Thymus (tissue), 11 donors: ENCODE data around the gene NHP2. TPM values are rescaled to one million over a fixed set of nuclear protein-coding genes. Genes with fewer than 3 reads are reported as not detected.

Source experiments
- DNase-seq, 9 donors: peaks; one replicate each; pipeline ENCODE4 v3.0.0-alpha.2; 2013; ENCODE audit warnings: low spot score in 9 of 9, low read depth in 6 of 9, missing footprints in 1 of 9
- H3K27ac ChIP-seq, 2 donors: one replicate each; pipeline ENCODE4 v1.5.1; 2013; ENCODE audit warnings: control low read depth in 1 of 2, low read depth in 1 of 2, low read length in 1 of 2, mild to moderate bottlenecking in 1 of 2, moderate library complexity in 1 of 2
- H3K27me3 ChIP-seq, 2 donors: one replicate each; pipeline ENCODE4 v1.5.1; 2013; ENCODE audit warnings: low read length in 1 of 2; ENCODE audit not compliant: control insufficient read depth in 2 of 2, insufficient read depth in 1 of 2
- H3K36me3 ChIP-seq, 2 donors: one replicate each; pipeline ENCODE4 v1.5.1; 2013; ENCODE audit warnings: low read length in 1 of 2, mild to moderate bottlenecking in 1 of 2, moderate library complexity in 1 of 2; ENCODE audit not compliant: control insufficient read depth in 2 of 2, insufficient read depth in 2 of 2
- H3K4me1 ChIP-seq, 2 donors: one replicate each; pipeline ENCODE4 v1.5.1; 2013; ENCODE audit warnings: low read length in 2 of 2; ENCODE audit not compliant: control insufficient read depth in 2 of 2, insufficient read depth in 2 of 2
- H3K4me3 ChIP-seq, 2 donors: one replicate each; pipeline ENCODE4 v1.5.1; 2013; ENCODE audit warnings: low read length in 2 of 2, control low read depth in 1 of 2, mild to moderate bottlenecking in 1 of 2
- H3K9me3 ChIP-seq, 2 donors: one replicate each; pipeline ENCODE4 v1.5.1; 2013; ENCODE audit warnings: low read length in 1 of 2, mild to moderate bottlenecking in 1 of 2; ENCODE audit not compliant: control insufficient read depth in 2 of 2, insufficient read depth in 1 of 2
- WGBS: extraction: QIAGEN DNeasy Blood & Tissue Kit; methylation state at CpG from one replicate; pipeline ENCODE4 v1.1.7; 2013; 5-methylcytosine and 5-hydroxymethylcytosine counted together
- polyA plus RNA-seq: library from polyadenylated mRNA; stranded (reverse); fragments of 200-250 nt; gene quantifications from one replicate; pipeline ENCODE4 v1.2.3, GENCODE V29; 2013
- total RNA-seq: library from RNA; stranded (reverse); fragments of 120-200 nt; gene quantifications from one replicate; pipeline ENCODE4 v1.2.4, GENCODE V29; 2013
- donor health status: healthy.

Gene NHP2
- total and polyA plus RNA-seq, 2 donors = 107 to 131 TPM

- DNase-seq = no peak
- WGBS = 84% methylated on average over 6 of the region's 6 CpGs
Observed at GRCh38 chr5:178186427-178186826, 32.7 kb upstream of the NHP2 start.

DNA sequence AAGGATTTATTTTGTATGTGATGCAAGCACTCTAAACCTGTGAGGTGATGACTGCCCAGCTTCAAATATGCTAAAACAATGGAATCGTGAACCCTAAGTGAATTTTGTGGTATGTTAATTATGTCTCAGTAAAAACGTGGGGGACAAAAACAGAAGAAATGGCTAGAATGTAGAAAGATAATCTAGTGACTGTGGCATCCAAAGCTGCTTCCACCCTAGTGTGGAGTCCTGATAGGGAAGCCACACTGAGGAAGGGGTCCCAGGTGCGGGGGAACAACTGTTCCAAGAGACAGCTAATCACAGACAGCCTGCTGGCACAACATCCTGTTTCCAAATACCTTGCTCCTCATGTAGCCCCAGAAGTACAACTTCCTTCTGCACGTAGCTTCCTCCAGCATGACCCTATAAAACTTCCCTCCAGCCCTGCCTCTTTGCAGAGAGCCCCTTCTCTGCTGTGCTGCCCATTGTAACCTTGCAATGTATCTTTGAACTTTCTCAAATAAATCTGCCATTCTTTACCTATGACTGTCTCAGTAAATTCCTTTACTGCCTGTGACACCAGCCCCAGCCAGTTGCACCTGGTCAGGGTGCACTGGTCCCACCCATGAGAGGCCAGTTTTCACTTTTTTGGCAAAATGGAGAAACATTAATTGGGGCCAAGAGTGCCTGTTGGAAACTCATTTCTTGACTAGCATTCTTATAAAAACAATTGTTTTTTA is 28.6 kb upstream of the NHP2 start:
- Histone ChIP-seq H3K4me1 (peaks cover 0 to 13% of the 10 kb centered on the region in 2 donors), H3K9me3 (no peaks in the 10 kb centered on the region), H3K4me3 (no peak overlapping the region), H3K27ac (no peak overlapping the region), H3K36me3 (no peaks in the 10 kb centered on the region), H3K27me3 (no peaks in the 10 kb centered on the region)
- WGBS = 10% methylated on average over 4 of the region's 4 CpGs
- DNase-seq = peak in 1 of 9 donors; percentile 33

More at GRCh38 chr5:178186427-178186826, 32.7 kb upstream of the NHP2 start:
- H3K4me3 ChIP-seq = no peak overlapping the region
- H3K4me1 ChIP-seq = peaks cover 0 to 6% of the 10 kb centered on the region in 2 donors
- no peaks in the 10 kb centered on the region for H3K36me3 ChIP-seq
- no peaks in the 10 kb centered on the region for H3K27me3 ChIP-seq
- no peaks in the 10 kb centered on the region for H3K9me3 ChIP-seq
- no peak overlapping the region for H3K27ac ChIP-seq

GRCh38 chr5:178180141-178180863 is 26.6 kb upstream of the NHP2 start:
- Histone ChIP-seq H3K4me1 (peaks cover 0 to 13% of the 10 kb centered on the region in 2 donors), H3K9me3 (no peaks in the 10 kb centered on the region), H3K27me3 (no peaks in the 10 kb centered on the region), H3K4me3 (no peak overlapping the region), H3K36me3 (no peaks in the 10 kb centered on the region), H3K27ac (no peak overlapping the region)
- 95% methylated on average over 9 of the region's 9 CpGs for WGBS
- DNase-seq = no peak

- WGBS = 87% methylated on average over 8 of the region's 8 CpGs
- H3K4me3 ChIP-seq = no peak overlapping the region
- no peak overlapping the region for H3K27ac ChIP-seq
- no peaks in the 10 kb centered on the region for H3K9me3 ChIP-seq
- H3K4me1 ChIP-seq = peaks cover 0 to 11% of the 10 kb centered on the region in 2 donors
- DNase-seq = peak in 1 of 9 donors; percentile 34
- H3K36me3 ChIP-seq = no peaks in the 10 kb centered on the region
- no peaks in the 10 kb centered on the region for H3K27me3 ChIP-seq
Observed at GRCh38 chr5:178177569-178177968, 23.9 kb upstream of the NHP2 start.

GRCh38 chr5:178176791-178177190 is 23.1 kb upstream of the NHP2 start:
- Histone ChIP-seq H3K4me3 (no peak overlapping the region), H3K27ac (no peak overlapping the region), H3K27me3 (no peaks in the 10 kb centered on the region), H3K36me3 (no peaks in the 10 kb centered on the region), H3K4me1 (peaks cover 0 to 6% of the 10 kb centered on the region in 2 donors), H3K9me3 (no peaks in the 10 kb centered on the region)
- 80% methylated on average over 6 of the region's 6 CpGs for WGBS
- DNase-seq = no peak

GRCh38 chr5:178174456-178174855 is 20.8 kb upstream of the NHP2 start:
- peaks cover 0 to 6% of the 10 kb centered on the region in 2 donors for H3K4me1 ChIP-seq
- H3K27me3 ChIP-seq = peaks cover 0 to 2% of the 10 kb centered on the region in 2 donors
- no peak for DNase-seq
- no peak overlapping the region for H3K4me3 ChIP-seq
- H3K9me3 ChIP-seq = no peaks in the 10 kb centered on the region
- 96% methylated on average over 3 of the region's 3 CpGs for WGBS
- no peaks in the 10 kb centered on the region for H3K36me3 ChIP-seq
- no peak overlapping the region for H3K27ac ChIP-seq

DNA sequence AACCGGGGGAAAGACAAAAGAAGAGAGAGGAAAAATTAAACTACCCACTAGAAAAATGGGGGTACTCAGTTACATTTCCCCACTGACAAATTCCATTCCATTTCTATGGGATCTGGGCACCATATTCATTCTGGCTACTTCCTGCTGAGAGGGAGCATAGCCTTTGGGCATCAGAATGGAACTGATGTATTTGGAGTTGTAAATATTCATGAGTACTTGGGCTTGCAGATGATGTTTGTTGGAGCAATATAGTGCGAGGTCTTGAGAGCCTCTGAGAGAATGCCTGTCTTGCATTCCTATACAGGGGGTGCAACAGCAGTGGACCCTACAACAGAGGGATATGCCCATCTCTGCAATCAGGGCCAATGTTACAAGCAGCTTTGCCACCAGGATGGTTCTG is 16.8 kb upstream of the NHP2 start:
- no peak for DNase-seq
- H3K9me3 ChIP-seq = no peaks in the 10 kb centered on the region
- H3K4me1 ChIP-seq = no peaks in the 10 kb centered on the region
- WGBS = 94% methylated on average over 2 of the region's 2 CpGs
- H3K36me3 ChIP-seq = no peaks in the 10 kb centered on the region
- peaks cover 0 to 17% of the 10 kb centered on the region in 2 donors for H3K27me3 ChIP-seq
- H3K27ac ChIP-seq = no peak overlapping the region
- H3K4me3 ChIP-seq = no peak overlapping the region

DNA sequence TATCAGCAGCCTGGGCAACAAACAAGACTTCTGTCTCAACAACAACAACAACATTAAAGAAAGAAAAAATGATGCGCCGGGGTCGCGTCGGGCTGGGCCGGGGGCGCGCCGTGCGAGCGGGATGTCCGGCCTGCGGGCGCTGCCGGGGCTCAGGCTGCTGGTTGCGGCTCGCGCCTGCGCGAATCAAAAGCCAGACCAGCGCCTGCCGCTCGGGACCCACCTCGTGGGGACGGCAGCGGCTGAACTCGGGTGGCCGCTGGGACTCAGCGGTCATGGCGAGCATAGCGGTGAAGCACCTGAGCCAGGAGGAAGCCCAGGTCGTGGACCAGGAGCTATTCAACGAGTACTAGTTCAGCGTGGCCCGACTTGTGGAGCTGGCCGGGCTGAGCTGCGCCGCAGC is 11.9 kb upstream of the NHP2 start:
- WGBS = 51% methylated on average over 38 of the region's 38 CpGs
- Histone ChIP-seq H3K9me3 (no peaks in the 10 kb centered on the region), H3K27me3 (peaks cover 0 to 45% of the 10 kb centered on the region in 2 donors), H3K4me3 (no peak overlapping the region), H3K27ac (no peak overlapping the region), H3K36me3 (no peaks in the 10 kb centered on the region), H3K4me1 (peaks cover 2 to 8% of the 10 kb centered on the region in 2 donors)
- DNase-seq = no peak
